ENCODE data around the gene HSD17B1. TPM values are rescaled to one million over a fixed set of nuclear protein-coding genes. Genes with fewer than 3 reads are reported as not detected.

The HSD17B1 gene
- total and polyA plus RNA-seq, 2 of the 13 experiments (the other 11 are each of a cell fraction or from before 2014, with no cell fraction given): 0.54 to 0.93 TPM

GRCh38 chr17:42519546-42520491 lies 32.9 kb upstream of the HSD17B1 start (continued):
- TF ChIP-seq ZBTB10 (CRISPR knock-in tag; IDR thresholded peaks at IDR 0.05; ENCODE audit: borderline replicate concordance) (no peak), ZNF614 (CRISPR knock-in tag; IDR thresholded peaks at IDR 0.05; ENCODE audit: borderline replicate concordance) (no peak), HMG20B (CRISPR knock-in tag; conservative IDR thresholded peaks at IDR 0.05) (no peak), ZNF547 (CRISPR knock-in tag; IDR thresholded peaks at IDR 0.05) (peak; percentile 19; the same call in 1 of the 2 replicates), ZNF574 (CRISPR knock-in tag; IDR thresholded peaks at IDR 0.05) (no peak), ZNF282 (IDR thresholded peaks at IDR 0.05; ENCODE audit: partially characterized antibody) (no peak), ZNF790 (CRISPR knock-in tag; IDR thresholded peaks at IDR 0.05; ENCODE audit: borderline replicate concordance) (no peak), E2F5 (CRISPR knock-in tag; conservative IDR thresholded peaks at IDR 0.05) (no peak), FOXA1 (IDR thresholded peaks at IDR 0.05) (no peak), FOXA1 (CRISPR knock-in tag; IDR thresholded peaks at IDR 0.05) (no peak), ZSCAN21 (CRISPR knock-in tag; IDR thresholded peaks at IDR 0.05; ENCODE audit: borderline replicate concordance) (no peak), ZEB1 (IDR thresholded peaks at IDR 0.05; ENCODE audit: insufficient replicate concordance, low read depth) (no peak), SMYD3 (CRISPR knock-in tag; IDR thresholded peaks at IDR 0.05) (no peak), ZNF234 (CRISPR knock-in tag; conservative IDR thresholded peaks at IDR 0.05) (no peak), ZKSCAN8 (CRISPR knock-in tag; IDR thresholded peaks at IDR 0.05; ENCODE audit: borderline replicate concordance) (no peak; the same call in 1 of the 2 replicates), ZNF670 (CRISPR knock-in tag; IDR thresholded peaks at IDR 0.05; ENCODE audit: borderline replicate concordance) (no peak), HBP1 (CRISPR knock-in tag; IDR thresholded peaks at IDR 0.05; ENCODE audit: low read depth) (no peak), TOE1 (CRISPR knock-in tag; IDR thresholded peaks at IDR 0.05) (no peak), ZNF496 (CRISPR knock-in tag; IDR thresholded peaks at IDR 0.05; ENCODE audit: insufficient replicate concordance) (no peak), ZNF597 (CRISPR knock-in tag; IDR thresholded peaks at IDR 0.05) (no peak)
